Stimulated activated CD4-positive, alpha-beta T cell treated with anti-CD3 and anti-CD28 coated beads, Interleukin-1b, Interleukin-23, amount 100 ng/mL, for 4 hours (primary cell): ENCODE data around the gene CTXN1.

Experiments used
- DNase-seq, 2 donors: peaks; one replicate each; pipeline ENCODE4 v3.0.0-alpha.2; 2020; ENCODE audit warnings: low read depth in 2 of 2

The CTXN1 gene

DNA sequence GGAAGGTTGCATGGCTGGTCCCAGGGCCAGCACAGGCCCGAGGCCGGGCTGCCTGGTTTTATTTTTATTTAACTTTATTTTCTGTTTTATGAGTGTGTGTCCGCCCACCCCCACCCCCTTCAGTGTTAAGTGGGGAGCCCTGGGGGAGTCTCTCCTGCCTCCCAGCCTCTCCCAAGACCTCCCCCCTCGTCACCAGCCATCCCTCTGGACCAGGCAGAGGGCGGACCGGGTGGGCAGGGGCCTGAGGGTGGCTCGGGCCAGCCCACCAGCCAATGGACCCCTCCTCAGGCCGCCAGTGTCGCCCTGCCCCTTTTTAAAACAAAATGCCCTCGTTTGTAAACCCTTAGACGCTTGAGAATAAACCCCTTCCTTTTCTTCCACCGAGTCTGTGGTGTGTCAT is 11.8 kb downstream of the CTXN1 start:
- no peak for DNase-seq

GRCh38 chr19:7913652-7914051 is 12.3 kb downstream of the CTXN1 start:
- no peak for DNase-seq

DNA sequence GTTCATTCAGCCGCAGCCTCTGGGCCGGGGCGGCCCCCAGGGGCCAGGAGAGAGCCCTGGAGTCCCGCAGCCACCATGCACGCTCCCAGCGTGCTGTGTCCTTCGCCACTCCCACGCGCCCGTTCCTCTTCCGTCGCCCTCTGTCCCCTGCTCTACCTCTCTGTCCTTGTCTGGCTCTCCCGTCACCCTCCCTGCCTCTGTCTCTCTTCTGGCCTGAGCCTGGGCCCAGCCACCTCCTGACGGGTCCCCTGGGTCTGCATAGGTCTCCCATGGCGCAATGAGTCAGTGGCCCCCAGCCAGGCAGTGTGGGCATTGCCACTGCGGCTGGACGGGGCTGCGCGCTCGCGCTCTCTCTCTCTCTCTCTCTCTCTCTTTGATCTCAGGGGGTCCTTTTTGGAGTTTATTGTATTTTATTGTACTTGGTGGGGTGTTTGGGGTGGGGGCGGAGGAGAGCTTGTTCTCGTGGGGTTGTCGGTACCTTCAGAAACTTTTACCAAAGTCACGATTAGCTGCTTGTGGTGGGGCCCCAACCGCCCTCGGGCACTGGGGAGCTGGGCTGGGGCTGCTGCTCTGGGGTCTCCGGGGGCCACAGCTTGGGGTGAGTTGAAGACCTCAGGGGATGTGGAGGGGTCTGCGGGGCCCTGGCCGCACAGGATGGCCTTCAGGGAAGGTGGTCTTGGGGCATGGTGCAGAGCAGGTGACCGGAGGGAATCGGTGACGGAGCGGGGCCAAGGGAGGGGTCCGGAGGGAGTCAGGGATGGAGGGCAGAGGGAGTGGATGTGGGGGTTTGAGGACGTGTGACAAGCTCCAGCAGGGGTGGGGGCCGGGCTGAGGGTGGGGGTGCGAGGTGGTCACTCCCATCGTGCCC is 13.0 kb downstream of the CTXN1 start:
- DNase-seq = no peak

DNA sequence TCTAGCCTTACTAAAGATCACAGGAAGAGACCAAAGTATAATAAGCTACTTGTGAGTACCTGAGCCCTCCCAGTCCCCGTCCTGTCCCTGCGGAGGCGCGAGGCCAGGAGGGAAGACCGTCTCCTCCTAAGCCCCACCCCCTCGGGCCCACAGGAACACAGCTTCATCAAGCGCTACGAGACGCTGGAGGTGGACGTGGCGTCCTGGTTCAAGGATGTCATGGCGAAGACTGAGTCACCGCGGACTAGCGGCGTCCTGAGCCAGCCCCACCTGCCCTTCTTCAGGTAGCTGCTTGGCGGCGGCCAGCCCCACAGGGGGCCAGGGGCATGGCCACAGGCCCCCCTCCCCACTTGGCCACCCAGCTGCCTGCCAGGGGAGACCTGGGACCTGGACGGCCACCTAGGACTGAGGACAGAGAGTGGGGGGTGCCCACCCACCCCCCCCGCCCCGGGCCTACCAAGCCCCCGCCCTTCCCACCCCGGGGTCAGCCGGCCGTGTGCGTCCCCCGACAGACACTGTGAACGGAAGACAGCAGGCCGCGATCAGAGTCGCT is 13.7 kb downstream of the CTXN1 start:
- DNase-seq = no peak

- no peak for DNase-seq
These were observed 14.3 kb downstream of the CTXN1 start for GRCh38 chr19:7911508-7912143.

- no peak for DNase-seq
These were observed 15.4 kb downstream of the CTXN1 start for GRCh38 chr19:7910321-7911161.

DNA sequence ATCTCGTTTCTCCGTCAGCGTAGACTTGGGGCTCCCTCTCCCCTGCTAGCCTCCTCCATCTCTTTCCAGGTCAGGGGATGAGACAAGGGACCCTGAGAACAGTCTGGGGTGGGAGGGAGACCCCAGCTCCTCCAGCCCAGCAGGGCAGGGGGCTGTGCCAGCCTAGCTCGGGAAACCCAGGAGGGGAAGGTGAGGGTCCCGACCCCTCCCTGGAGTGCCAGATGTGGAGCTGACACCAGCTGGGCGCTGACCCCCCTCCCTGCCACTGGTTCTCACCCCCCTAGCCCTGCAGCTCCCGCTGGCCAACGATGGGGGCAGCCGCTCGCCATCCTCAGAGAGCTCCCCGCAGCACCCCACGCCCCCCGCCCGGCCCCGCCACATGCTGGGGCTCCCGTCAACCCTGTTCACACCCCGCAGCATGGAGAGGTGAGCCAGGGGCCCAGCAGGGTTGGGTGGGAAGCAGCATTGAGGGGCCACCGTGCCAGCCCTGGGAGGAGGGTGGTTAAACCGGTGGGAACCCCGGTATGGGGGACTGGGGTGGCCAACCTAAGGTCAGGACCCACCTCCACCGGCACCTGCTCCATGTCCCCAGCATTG is 16.4 kb downstream of the CTXN1 start:
- DNase-seq = no peak

DNA sequence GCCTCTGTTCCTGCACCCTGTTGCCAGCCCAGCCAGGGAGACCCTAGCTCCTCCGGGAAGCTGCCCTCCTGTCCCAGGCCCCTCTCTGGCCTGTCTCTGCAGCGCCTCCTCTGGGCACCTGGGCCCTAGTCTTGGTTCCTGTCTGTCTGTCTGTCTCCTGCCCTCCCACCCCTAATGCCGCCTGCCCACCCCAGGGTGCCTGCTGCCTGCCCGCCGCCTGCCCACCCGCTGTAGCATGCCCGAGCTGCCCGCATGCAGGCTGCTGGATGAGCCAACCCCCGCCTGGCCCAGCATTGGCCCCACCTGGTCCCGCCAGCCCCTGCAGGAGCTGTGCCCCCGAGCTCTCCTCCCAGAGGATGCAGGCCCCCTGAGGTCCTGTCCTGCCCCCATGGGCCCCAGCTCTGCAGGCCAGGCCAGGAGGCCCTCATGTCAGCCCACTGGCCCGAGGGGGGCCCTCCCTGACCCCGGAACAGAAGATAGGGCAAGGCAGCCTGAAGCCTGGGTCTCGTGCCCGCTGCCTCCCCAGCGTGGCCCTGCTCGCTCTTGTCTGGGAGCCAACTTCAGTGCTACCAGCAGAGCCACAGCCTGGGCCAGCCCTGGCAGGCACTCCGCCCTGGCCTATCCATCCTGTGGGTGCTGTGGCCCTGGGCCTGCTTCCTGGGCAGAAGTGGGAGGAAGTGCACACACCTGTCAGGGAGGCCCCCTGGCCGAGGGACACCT is 17.0 kb downstream of the CTXN1 start:
- no peak for DNase-seq

- DNase-seq = no peak
These were observed 17.7 kb downstream of the CTXN1 start for GRCh38 chr19:7908078-7908699.

- no peak for DNase-seq
These were observed 18.4 kb downstream of the CTXN1 start for GRCh38 chr19:7907544-7907943.

DNA sequence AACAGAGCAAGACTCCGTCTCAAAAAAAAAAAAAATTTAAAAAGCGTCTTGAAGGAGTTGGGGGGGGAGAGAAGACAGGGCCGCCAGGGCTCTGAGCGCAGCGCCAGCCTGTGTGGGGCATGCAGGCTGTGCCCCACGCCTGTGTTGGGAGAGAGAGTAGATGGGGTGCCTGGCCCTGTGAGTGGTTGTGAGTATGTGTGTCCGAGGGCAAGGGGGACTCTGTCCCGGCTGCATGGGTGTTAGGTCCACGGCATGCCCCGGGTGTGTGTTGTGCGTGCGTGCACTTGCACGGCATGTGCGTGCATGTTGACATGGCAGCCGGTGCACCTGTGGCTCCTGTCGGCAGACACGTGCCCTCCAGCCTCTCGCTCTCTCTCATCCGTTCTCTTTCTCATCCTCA is 18.8 kb downstream of the CTXN1 start:
- no peak for DNase-seq

GRCh38 chr19:7905859-7906258 is 20.1 kb downstream of the CTXN1 start:
- DNase-seq = no peak

GRCh38 chr19:7905268-7905667 is 20.7 kb downstream of the CTXN1 start:
- DNase-seq = no peak

DNA sequence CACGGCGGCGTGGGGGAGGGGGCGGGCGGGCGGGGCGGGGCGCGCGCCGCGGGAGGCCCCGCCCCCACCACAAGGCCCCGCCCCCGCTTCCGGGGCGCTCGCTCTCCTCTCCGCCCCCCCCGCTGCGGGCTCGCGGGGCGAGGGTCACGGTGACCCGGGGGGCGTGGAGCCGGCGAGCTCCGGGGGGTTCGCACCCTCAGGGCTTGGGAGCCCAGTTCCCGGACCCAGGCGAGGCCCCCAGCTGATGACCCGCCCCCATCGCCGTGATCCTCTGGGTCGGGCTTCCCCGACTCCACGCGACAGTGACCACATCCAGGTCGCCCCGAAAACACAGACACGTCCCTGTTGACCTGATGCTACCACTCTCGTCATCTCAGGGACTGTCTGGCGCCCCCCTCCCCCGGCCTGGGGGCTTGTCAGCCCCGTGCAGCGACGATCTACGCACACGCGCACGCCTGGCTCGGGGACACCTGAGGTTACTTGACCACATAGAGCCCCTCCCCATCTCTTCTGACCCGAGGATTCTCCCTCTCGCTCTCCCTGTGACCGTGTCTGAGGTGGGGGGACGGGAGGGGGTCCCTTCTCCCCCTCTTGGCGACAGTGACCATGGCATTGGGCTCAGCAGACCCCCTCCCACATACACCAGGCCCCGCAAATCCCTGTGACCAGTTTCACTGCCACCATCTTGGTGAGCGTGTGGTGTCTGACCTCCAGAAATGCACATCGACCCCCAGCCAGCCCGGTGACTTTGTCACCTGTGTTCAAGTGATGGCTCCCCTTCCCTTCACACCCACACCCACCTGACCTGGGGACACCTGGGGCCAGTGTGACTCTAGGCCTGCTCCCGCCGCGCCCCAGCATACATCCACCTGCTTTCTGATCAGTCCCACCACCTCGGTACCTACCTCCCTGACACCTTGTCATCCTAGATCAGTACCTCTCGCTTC is 21.6 kb downstream of the CTXN1 start:
- DNase-seq = no peak

- DNase-seq = peak; percentile 100
These were observed 22.5 kb downstream of the CTXN1 start, which contains the start of gene MAP2K7 for GRCh38 chr19:7903244-7904073. MAP2K7 (plus strand) TSS chr19:7903877; CDS start chr19:7903945, 68 bp downstream.

- no peak for DNase-seq
These were observed 23.1 kb downstream of the CTXN1 start for GRCh38 chr19:7902796-7903243.

DNA sequence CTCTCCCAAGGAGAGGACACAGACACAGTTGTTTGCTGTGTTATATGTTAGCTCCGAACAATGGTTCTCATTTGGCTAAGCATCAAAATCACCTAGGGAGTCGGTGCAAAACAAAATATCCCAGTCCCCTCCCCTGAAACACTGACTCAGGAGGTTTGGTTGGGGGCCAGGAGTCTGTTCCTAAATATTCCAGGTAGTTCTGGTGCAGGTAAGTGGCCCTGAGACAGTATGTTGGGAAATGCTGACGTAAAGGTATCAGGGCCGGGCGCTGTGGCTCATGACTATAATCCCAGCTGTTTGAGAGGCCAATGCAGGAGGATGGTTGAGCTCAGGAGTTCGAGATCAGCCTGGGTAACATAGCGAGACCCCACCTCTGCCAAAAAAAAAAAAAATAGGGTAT is 24.6 kb downstream of the CTXN1 start:
- no peak for DNase-seq

DNA sequence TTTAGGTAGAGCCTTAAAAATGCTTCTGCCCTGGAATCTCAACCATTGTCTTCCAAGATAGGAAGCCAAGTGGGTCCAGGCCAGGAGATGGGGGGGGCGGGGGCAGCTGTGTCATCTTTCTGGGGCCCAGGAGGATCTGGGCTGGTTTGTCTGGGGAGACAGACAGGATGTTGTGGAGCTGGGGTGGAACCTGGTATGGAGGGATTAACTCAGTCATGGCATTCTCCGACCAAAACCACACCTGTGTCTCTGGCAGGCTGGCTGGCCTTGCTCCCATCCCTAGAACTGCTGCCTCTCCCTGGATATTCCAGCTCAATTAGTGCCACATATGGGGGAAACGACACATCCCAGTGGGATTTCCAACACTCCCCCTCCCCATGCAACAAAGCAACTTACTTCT is 25.0 kb downstream of the CTXN1 start:
- no peak for DNase-seq
